CD14-positive monocyte (primary cell): ENCODE data around the gene CNGB1. TPM values are rescaled to one million over a fixed set of nuclear protein-coding genes. Genes with fewer than 3 reads are reported as not detected.

ENCODE experiments used
- DNase-seq, 3 donors: peaks; one replicate each; pipeline ENCODE4 v3.0.0-alpha.2; 2011 to 2022
- H2AFZ ChIP-seq: 2 replicates; pipeline ENCODE4 v1.6.0; 2012; ENCODE audit warnings: mild to moderate bottlenecking, low read depth, low read length, inconsistent platforms; ENCODE audit not compliant: insufficient read depth, poor library complexity, severe bottlenecking
- H3K27ac ChIP-seq, 2 donors: 1 replicate in 1 of 2; 2 replicates in 1 of 2; pipeline ENCODE4 v1.5.1; 2012 to 2013; ENCODE audit warnings: low read length in 2 of 2, control low read depth in 1 of 2, inconsistent platforms in 1 of 2, low read depth in 1 of 2, mild to moderate bottlenecking in 1 of 2
- H3K27me3 ChIP-seq, 2 donors: one replicate each; pipeline versions ENCODE4 v1.6.0 to v1.6.1; 2011 to 2013; ENCODE audit warnings: low read length in 2 of 2; ENCODE audit not compliant: control insufficient read depth in 2 of 2, insufficient read depth in 2 of 2
- H3K36me3 ChIP-seq, 2 donors: replicated peaks in 1 of 2; 1 replicate in 1 of 2; 2 replicates in 1 of 2; pipeline versions ENCODE4 v1.5.1 to v1.6.1; 2012 to 2013; ENCODE audit warnings: low read length in 2 of 2, control low read depth in 1 of 2, inconsistent platforms in 1 of 2, mild to moderate bottlenecking in 1 of 2; ENCODE audit not compliant: insufficient read depth in 2 of 2, control insufficient read depth in 1 of 2
- H3K4me1 ChIP-seq, 2 donors: 1 replicate in 1 of 2; 2 replicates in 1 of 2; pipeline versions ENCODE4 v1.5.1 to v1.6.1; 2012 to 2013; ENCODE audit warnings: low read length in 2 of 2, control low read depth in 1 of 2, inconsistent platforms in 1 of 2, mild to moderate bottlenecking in 1 of 2, moderate library complexity in 1 of 2; ENCODE audit not compliant: insufficient read depth in 2 of 2, control insufficient read depth in 1 of 2
- H3K4me2 ChIP-seq: replicated peaks from 2 replicates; pipeline ENCODE3; 2012; ENCODE audit warnings: low read length, moderate library complexity, mild to moderate bottlenecking; ENCODE audit not compliant: poor library complexity, severe bottlenecking; ENCODE audit errors: extremely low read depth
- H3K4me3 ChIP-seq, 3 experiments: fragments of 200-600 bp in 1 of 3; sonication (generic) in 1 of 3; replicated peaks in 1 of 3; 1 replicate in 2 of 3; 2 replicates in 1 of 3; pipeline ENCODE4 v1.5.1; 2011 to 2013; ENCODE audit warnings: low read length in 3 of 3, mild to moderate bottlenecking in 3 of 3, control low read depth in 2 of 3, low read depth in 2 of 3, inconsistent platforms in 1 of 3, moderate library complexity in 1 of 3
- H3K79me2 ChIP-seq: 2 replicates; pipeline ENCODE4 v1.6.0; 2012; ENCODE audit warnings: mild to moderate bottlenecking, control low read depth, inconsistent platforms, low read length, moderate library complexity; ENCODE audit not compliant: insufficient read depth
- H3K9ac ChIP-seq: 2 replicates; pipeline ENCODE4 v1.6.0; 2017; ENCODE audit warnings: low read length, mild to moderate bottlenecking; ENCODE audit not compliant: insufficient read depth, poor library complexity, severe bottlenecking
- H3K9me3 ChIP-seq, 2 donors: replicated peaks in 1 of 2; 1 replicate in 1 of 2; 2 replicates in 1 of 2; pipeline versions ENCODE4 v1.5.1 to v1.6.1; 2012 to 2013; ENCODE audit warnings: low read length in 2 of 2, control low read depth in 1 of 2; ENCODE audit not compliant: control insufficient read depth in 1 of 2, insufficient read depth in 1 of 2
- H4K20me1 ChIP-seq: 2 replicates; pipeline ENCODE4 v1.6.0; 2012; ENCODE audit warnings: mild to moderate bottlenecking, low read length, control low read depth, moderate library complexity; ENCODE audit not compliant: insufficient read depth
- H3K27ac Mint-ChIP-seq, 7 donors: one replicate each; pipeline ENCODE4 v1.8.0; 2020; ENCODE audit warnings: mild to moderate bottlenecking in 7 of 7, mixed read lengths in 7 of 7, moderate library complexity in 6 of 7, inconsistent platforms in 2 of 7
- H3K27me3 Mint-ChIP-seq, 3 donors: one replicate each; pipeline ENCODE4 v1.8.0; 2021 to 2022; ENCODE audit warnings: low read depth in 3 of 3, mild to moderate bottlenecking in 3 of 3, mixed read lengths in 3 of 3, moderate library complexity in 3 of 3, inconsistent platforms in 1 of 3
- H3K36me3 Mint-ChIP-seq, 2 donors: one replicate each; pipeline ENCODE4 v1.8.0; 2020; ENCODE audit warnings: mixed read lengths in 2 of 2, inconsistent platforms in 1 of 2, mild to moderate bottlenecking in 1 of 2
- H3K4me1 Mint-ChIP-seq: one replicate; pipeline ENCODE4 v1.8.0; 2020; ENCODE audit warnings: mild to moderate bottlenecking, mixed read lengths
- H3K4me3 Mint-ChIP-seq, 2 donors: one replicate each; pipeline ENCODE4 v1.8.0; 2020; ENCODE audit warnings: mild to moderate bottlenecking in 2 of 2, mixed read lengths in 2 of 2, moderate library complexity in 1 of 2
- H3K9me3 Mint-ChIP-seq, 7 donors: one replicate each; pipeline ENCODE4 v1.8.0; 2020 to 2022; ENCODE audit warnings: mixed read lengths in 7 of 7, mild to moderate bottlenecking in 6 of 7, moderate library complexity in 6 of 7, inconsistent platforms in 2 of 7
- CTCF ChIP-seq: fragments of 200-600 bp; IDR thresholded peaks from one replicate; pipeline ENCODE4 v1.8.0; 2022; ENCODE audit warnings: antibody characterized with exemption, mild to moderate bottlenecking
- WGBS: methylation state at CpG from one replicate; pipeline ENCODE4 v1.1.5; 2013; ENCODE audit warnings: missing lambda C conversion rate; ENCODE audit not compliant: insufficient coverage; 5-methylcytosine and 5-hydroxymethylcytosine counted together
- intact Hi-C, 2 donors: fragments of 100-400 bp; cut with micrococcal nuclease; formaldehyde crosslinking; loops; one replicate each; pipeline versions ENCODE4 v1.15.0 to v1.15.1; 2023
- polyA plus RNA-seq, 3 donors: library from polyadenylated mRNA; depleted of rRNA in 1 of 3; unstranded in 2 of 3; stranded (reverse) in 1 of 3; fragments of 300-500 nt in 2 of 3; fragments of >200 nt in 1 of 3; fragmentation: Illumina TruSeq in 2 of 3; gene quantifications; 1 replicate in 2 of 3; 2 replicates in 1 of 3; pipeline ENCODE4 v1.2.3, GENCODE V29; 2012 to 2021

The CNGB1 gene
- polyA plus RNA-seq, 3 donors = not detected

- Histone ChIP-seq H3K4me3 (no peak overlapping the region), H3K4me2 (no peak overlapping the region), H4K20me1 (no peaks in the 10 kb centered on the region), H3K9ac (no peak overlapping the region), H3K79me2 (no peaks in the 10 kb centered on the region), H3K36me3 (no peaks in the 10 kb centered on the region), H3K4me1 (peaks cover 5 to 6% of the 10 kb centered on the region in 2 donors), H3K9me3 (no peaks in the 10 kb centered on the region), H3K27ac (no peak overlapping the region), H3K27me3 (peaks cover 15 to 33% of the 10 kb centered on the region in 2 donors), H2AFZ (no peak overlapping the region)
- no peak for DNase-seq
- Mint-ChIP-seq H3K27me3 (peaks cover 34 to 52% (median 44%) of the 10 kb centered on the region in 3 donors), H3K27ac (no peak overlapping the region), H3K4me3 (peak overlapping the region in 1 of 2 donors; percentile 85), H3K4me1 (peaks cover 8% of the 10 kb centered on the region), H3K36me3 (no peaks in the 10 kb centered on the region), H3K9me3 (peaks cover 0 to 9% (median 2%) of the 10 kb centered on the region in 7 donors)
- WGBS = 91% methylated on average over 4 of the region's 7 CpGs
- no peak for TF ChIP-seq CTCF
- intact Hi-C loops = no loop called here
These were observed 86.2 kb downstream of the CNGB1 start for GRCh38 chr16:57884655-57885133.

GRCh38 chr16:57883953-57884654 lies 86.8 kb downstream of the CNGB1 start:
- Mint-ChIP-seq H3K27me3 (peaks cover 34 to 52% (median 45%) of the 10 kb centered on the region in 3 donors), H3K27ac (no peak overlapping the region)
- H3K4me1 ChIP-seq = no peaks in the 10 kb centered on the region

More at GRCh38 chr16:57883953-57884654, 86.8 kb downstream of the CNGB1 start:
- Histone ChIP-seq H3K27ac (no peak overlapping the region), H3K36me3 (no peaks in the 10 kb centered on the region), H2AFZ (no peak overlapping the region), H3K79me2 (no peaks in the 10 kb centered on the region), H3K4me3 (no peak overlapping the region), H4K20me1 (no peaks in the 10 kb centered on the region), H3K4me2 (no peak overlapping the region), H3K27me3 (peaks cover 15 to 33% of the 10 kb centered on the region in 2 donors), H3K9ac (no peak overlapping the region), H3K9me3 (no peaks in the 10 kb centered on the region)
- H3K4me1 Mint-ChIP-seq = peaks cover 3% of the 10 kb centered on the region
- intact Hi-C loops = no loop called here
- no peak for DNase-seq
- 30% methylated on average over 40 of the region's 51 CpGs for WGBS
- H3K4me3 Mint-ChIP-seq = peak overlapping the region in 1 of 2 donors; percentile 85
- no peaks in the 10 kb centered on the region for H3K36me3 Mint-ChIP-seq
- TF ChIP-seq CTCF = no peak
- peaks cover 0 to 9% (median 2%) of the 10 kb centered on the region in 7 donors for H3K9me3 Mint-ChIP-seq
